Neural cell (in vitro differentiated cells): ENCODE data around the gene TMEM80. TPM values are rescaled to one million over a fixed set of nuclear protein-coding genes. Genes with fewer than 3 reads are reported as not detected.

ENCODE experiments used
- H2AFZ ChIP-seq: fragments of 200-600, 300-800 bp; sonication (generic), shearing (Covaris generic); 2 replicates; pipeline ENCODE4 v1.6.0; 2014; ENCODE audit warnings: low read depth, mild to moderate bottlenecking, antibody characterized with exemption, low read length, moderate library complexity
- H3F3A ChIP-seq: fragments of 200-600 bp; shearing (Covaris generic); 2 replicates; pipeline ENCODE4 v1.6.1; 2016; ENCODE audit warnings: mild to moderate bottlenecking, moderate library complexity, mixed read lengths, antibody characterized with exemption, low read length; ENCODE audit not compliant: insufficient read depth, poor library complexity, severe bottlenecking
- H3K27ac ChIP-seq: fragments of 200-600, 300-800 bp; sonication (generic), shearing (Covaris generic); 2 replicates; pipeline ENCODE4 v1.5.1; 2014; ENCODE audit warnings: mild to moderate bottlenecking, low read length, moderate library complexity
- H3K27me3 ChIP-seq: fragments of 300-800, 200-600 bp; sonication (generic), shearing (Covaris generic); 2 replicates; pipeline ENCODE4 v1.6.0; 2014; ENCODE audit warnings: mild to moderate bottlenecking, low read depth, low read length, moderate library complexity; ENCODE audit not compliant: insufficient read depth
- H3K36me3 ChIP-seq: fragments of 300-800, 200-600 bp; sonication (generic), shearing (Covaris generic); 2 replicates; pipeline ENCODE4 v1.5.1; 2014; ENCODE audit warnings: mild to moderate bottlenecking, antibody characterized with exemption, low read length, moderate library complexity; ENCODE audit not compliant: insufficient read depth
- H3K4me2 ChIP-seq: fragments of 300-800, 200-600 bp; sonication (generic), shearing (Covaris generic); 2 replicates; pipeline ENCODE4 v1.6.0; 2014; ENCODE audit warnings: mild to moderate bottlenecking, low read length
- H3K4me3 ChIP-seq: fragments of 300-800, 200-600 bp; sonication (generic), shearing (Covaris generic); 2 replicates; pipeline ENCODE4 v1.5.1; 2014; ENCODE audit warnings: mild to moderate bottlenecking, low read length, moderate library complexity
- H3K79me2 ChIP-seq: fragments of 200-600 bp; shearing (Covaris generic); replicated peaks from 2 replicates; pipeline ENCODE4 v1.6.0; 2014; ENCODE audit warnings: mild to moderate bottlenecking, low read length, moderate library complexity; ENCODE audit not compliant: insufficient read depth
- H3K9ac ChIP-seq: fragments of 300-800, 200-600 bp; sonication (generic), shearing (Covaris generic); 2 replicates; pipeline ENCODE4 v1.6.1; 2016; ENCODE audit warnings: mild to moderate bottlenecking, low read length, mixed read lengths
- H3K9me2 ChIP-seq: fragments of 200-600 bp; shearing (Covaris generic); 2 replicates; pipeline ENCODE4 v1.6.1; 2016; ENCODE audit warnings: mild to moderate bottlenecking, low read length, mixed read lengths; ENCODE audit not compliant: insufficient read depth
- H3K9me3 ChIP-seq: fragments of 200-600, 300-800 bp; sonication (generic), shearing (Covaris generic); 2 replicates; pipeline ENCODE4 v1.6.1; 2016; ENCODE audit warnings: mild to moderate bottlenecking, mixed run types, low read length, moderate library complexity, mixed read lengths
- H4K20me1 ChIP-seq: fragments of 200-600 bp; shearing (Covaris generic); 2 replicates; pipeline ENCODE4 v1.6.1; 2016; ENCODE audit warnings: mild to moderate bottlenecking, mixed run types; ENCODE audit not compliant: insufficient read depth
- EP300 ChIP-seq: fragments of 450-650 bp; conservative IDR thresholded peaks from 2 replicates; pipeline ENCODE4 v1.6.1; 2014; ENCODE audit warnings: antibody characterized with exemption, mild to moderate bottlenecking, moderate library complexity; ENCODE audit not compliant: poor library complexity, severe bottlenecking
- EZH2 ChIP-seq: fragments of 200-600, 300-800 bp; shearing (Covaris generic), sonication (generic); IDR thresholded peaks from 2 replicates; pipeline ENCODE4 v1.6.1; 2014; ENCODE audit warnings: antibody characterized with exemption, low read length, borderline replicate concordance, mild to moderate bottlenecking; ENCODE audit not compliant: insufficient read depth, poor library complexity, severe bottlenecking
- MXI1 ChIP-seq: fragments of 450-650 bp; conservative IDR thresholded peaks from 2 replicates; pipeline ENCODE4 v1.6.1; 2014; ENCODE audit warnings: antibody characterized with exemption, mild to moderate bottlenecking; ENCODE audit not compliant: poor library complexity, severe bottlenecking
- POLR2AphosphoS5 ChIP-seq: IDR thresholded peaks from 2 replicates; pipeline ENCODE4 v1.6.1; 2012
- RAD21 ChIP-seq: fragments of 450-650 bp; conservative IDR thresholded peaks from 2 replicates; pipeline ENCODE4 v1.6.1; 2014; ENCODE audit warnings: antibody characterized with exemption, mild to moderate bottlenecking, moderate library complexity
- SMC3 ChIP-seq: fragments of 450-650 bp; conservative IDR thresholded peaks from 2 replicates; pipeline ENCODE4 v1.6.1; 2014; ENCODE audit warnings: antibody characterized with exemption, mild to moderate bottlenecking, moderate library complexity; ENCODE audit not compliant: poor library complexity
- TAF1 ChIP-seq: IDR thresholded peaks from 2 replicates; pipeline ENCODE4 v1.6.1; 2012; ENCODE audit warnings: low read depth
- polyA plus RNA-seq: library from polyadenylated mRNA; depleted of rRNA; stranded (reverse); fragments of >200 nt; gene quantifications from 2 replicates; pipeline ENCODE4 v1.2.3, GENCODE V29; 2014
- TF ChIP-seq, protein P1 (sequence below): fragments of 450-650 bp; IDR thresholded peaks from 2 replicates; pipeline ENCODE4 v1.5.1; 2014; ENCODE audit warnings: antibody characterized with exemption, mild to moderate bottlenecking, moderate library complexity; ENCODE audit not compliant: poor library complexity, severe bottlenecking
- TF ChIP-seq, protein P2 (sequence below): IDR thresholded peaks from 2 replicates; pipeline ENCODE4 v1.6.1; 2012; ENCODE audit warnings: borderline replicate concordance

The TMEM80 gene
- polyA plus RNA-seq, 1 donor from 2014 or later: 23.1 TPM

DNA sequence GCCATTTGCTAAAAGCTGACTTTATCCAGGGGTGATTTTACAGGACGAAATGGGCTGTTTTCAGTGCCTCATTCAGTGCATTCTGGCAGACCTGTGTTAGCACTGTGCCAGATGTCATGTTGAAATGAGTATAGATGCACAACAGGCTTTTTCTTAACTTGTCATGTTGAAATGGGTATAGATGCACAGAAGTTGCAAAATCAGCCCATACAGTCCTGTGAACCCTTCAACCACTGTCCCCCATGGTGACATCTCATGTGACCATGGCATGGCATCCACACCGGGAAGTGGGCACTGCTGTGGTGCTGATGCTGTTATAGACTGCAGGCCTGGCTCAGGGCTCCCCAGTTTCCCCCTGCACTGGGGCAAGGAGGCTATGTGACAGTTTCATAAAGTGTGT, 54.1 kb downstream of the TMEM80 start:
- H3K4me2 ChIP-seq: no peak overlapping the region
- H3K9ac ChIP-seq: no peak overlapping the region
- H2AFZ ChIP-seq: no peak overlapping the region
- TF ChIP-seq, protein P1, sequence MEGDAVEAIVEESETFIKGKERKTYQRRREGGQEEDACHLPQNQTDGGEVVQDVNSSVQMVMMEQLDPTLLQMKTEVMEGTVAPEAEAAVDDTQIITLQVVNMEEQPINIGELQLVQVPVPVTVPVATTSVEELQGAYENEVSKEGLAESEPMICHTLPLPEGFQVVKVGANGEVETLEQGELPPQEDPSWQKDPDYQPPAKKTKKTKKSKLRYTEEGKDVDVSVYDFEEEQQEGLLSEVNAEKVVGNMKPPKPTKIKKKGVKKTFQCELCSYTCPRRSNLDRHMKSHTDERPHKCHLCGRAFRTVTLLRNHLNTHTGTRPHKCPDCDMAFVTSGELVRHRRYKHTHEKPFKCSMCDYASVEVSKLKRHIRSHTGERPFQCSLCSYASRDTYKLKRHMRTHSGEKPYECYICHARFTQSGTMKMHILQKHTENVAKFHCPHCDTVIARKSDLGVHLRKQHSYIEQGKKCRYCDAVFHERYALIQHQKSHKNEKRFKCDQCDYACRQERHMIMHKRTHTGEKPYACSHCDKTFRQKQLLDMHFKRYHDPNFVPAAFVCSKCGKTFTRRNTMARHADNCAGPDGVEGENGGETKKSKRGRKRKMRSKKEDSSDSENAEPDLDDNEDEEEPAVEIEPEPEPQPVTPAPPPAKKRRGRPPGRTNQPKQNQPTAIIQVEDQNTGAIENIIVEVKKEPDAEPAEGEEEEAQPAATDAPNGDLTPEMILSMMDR: no peak
- no peak for TF ChIP-seq EZH2
- TF ChIP-seq RAD21: no peak
- no peak for TF ChIP-seq POLR2AphosphoS5
- no peak for TF ChIP-seq SMC3
- TF ChIP-seq, protein P2, sequence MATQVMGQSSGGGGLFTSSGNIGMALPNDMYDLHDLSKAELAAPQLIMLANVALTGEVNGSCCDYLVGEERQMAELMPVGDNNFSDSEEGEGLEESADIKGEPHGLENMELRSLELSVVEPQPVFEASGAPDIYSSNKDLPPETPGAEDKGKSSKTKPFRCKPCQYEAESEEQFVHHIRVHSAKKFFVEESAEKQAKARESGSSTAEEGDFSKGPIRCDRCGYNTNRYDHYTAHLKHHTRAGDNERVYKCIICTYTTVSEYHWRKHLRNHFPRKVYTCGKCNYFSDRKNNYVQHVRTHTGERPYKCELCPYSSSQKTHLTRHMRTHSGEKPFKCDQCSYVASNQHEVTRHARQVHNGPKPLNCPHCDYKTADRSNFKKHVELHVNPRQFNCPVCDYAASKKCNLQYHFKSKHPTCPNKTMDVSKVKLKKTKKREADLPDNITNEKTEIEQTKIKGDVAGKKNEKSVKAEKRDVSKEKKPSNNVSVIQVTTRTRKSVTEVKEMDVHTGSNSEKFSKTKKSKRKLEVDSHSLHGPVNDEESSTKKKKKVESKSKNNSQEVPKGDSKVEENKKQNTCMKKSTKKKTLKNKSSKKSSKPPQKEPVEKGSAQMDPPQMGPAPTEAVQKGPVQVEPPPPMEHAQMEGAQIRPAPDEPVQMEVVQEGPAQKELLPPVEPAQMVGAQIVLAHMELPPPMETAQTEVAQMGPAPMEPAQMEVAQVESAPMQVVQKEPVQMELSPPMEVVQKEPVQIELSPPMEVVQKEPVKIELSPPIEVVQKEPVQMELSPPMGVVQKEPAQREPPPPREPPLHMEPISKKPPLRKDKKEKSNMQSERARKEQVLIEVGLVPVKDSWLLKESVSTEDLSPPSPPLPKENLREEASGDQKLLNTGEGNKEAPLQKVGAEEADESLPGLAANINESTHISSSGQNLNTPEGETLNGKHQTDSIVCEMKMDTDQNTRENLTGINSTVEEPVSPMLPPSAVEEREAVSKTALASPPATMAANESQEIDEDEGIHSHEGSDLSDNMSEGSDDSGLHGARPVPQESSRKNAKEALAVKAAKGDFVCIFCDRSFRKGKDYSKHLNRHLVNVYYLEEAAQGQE: no peak
- no peak for TF ChIP-seq EP300
- no peak for TF ChIP-seq MXI1
- TF ChIP-seq TAF1: no peak
- H3K4me3 ChIP-seq: no peak overlapping the region
- H3K36me3 ChIP-seq: no peaks in the 10 kb centered on the region
- no peak overlapping the region for H3K27ac ChIP-seq
- H3K79me2 ChIP-seq: peaks cover 26% of the 10 kb centered on the region
- no peaks in the 10 kb centered on the region for H3K9me2 ChIP-seq
- H3K27me3 ChIP-seq: no peaks in the 10 kb centered on the region
- no peaks in the 10 kb centered on the region for H3F3A ChIP-seq
- H4K20me1 ChIP-seq: no peaks in the 10 kb centered on the region
- no peaks in the 10 kb centered on the region for H3K9me3 ChIP-seq

Other genes starting within 250 kb of the TMEM80 start
- gene PTDSS2, start 245.5 kb upstream of the TMEM80 start, polyA plus RNA-seq: 39.1 and 54.3 TPM in 2 replicates
- gene RNH1, start 188.6 kb upstream of the TMEM80 start, polyA plus RNA-seq: 71.8 and 82.4 TPM in 2 replicates
- 119 and 120 TPM in 2 replicates for gene HRAS, start 160.2 kb upstream of the TMEM80 start, polyA plus RNA-seq
- 0.76 and 1.3 TPM in 2 replicates for gene LRRC56, start 158.3 kb upstream of the TMEM80 start, polyA plus RNA-seq
- gene LMNTD2, start 135.1 kb upstream of the TMEM80 start, polyA plus RNA-seq: 0.61 and 3.0 TPM in 2 replicates
- 37.1 and 51.5 TPM in 2 replicates for gene RASSF7, start 134.8 kb upstream of the TMEM80 start, polyA plus RNA-seq
- gene PHRF1, start 119.3 kb upstream of the TMEM80 start, polyA plus RNA-seq: 8.5 and 12.1 TPM in 2 replicates
- 1.1 and 4.6 TPM in 2 replicates for gene IRF7, start 79.9 kb upstream of the TMEM80 start, polyA plus RNA-seq
- not detected in 2 replicates for gene CDHR5, start 70.9 kb upstream of the TMEM80 start, polyA plus RNA-seq
- gene SCT, start 68.6 kb upstream of the TMEM80 start, polyA plus RNA-seq: not detected in 2 replicates
- gene DRD4, start 58.5 kb upstream of the TMEM80 start, polyA plus RNA-seq: 0.86 TPM in 1 of 2 replicates, not detected in the other
- 87.6 and 94.9 TPM in 2 replicates for gene DEAF1, start 594 bp upstream of the TMEM80 start, polyA plus RNA-seq
- 3.5 and 7.5 TPM in 2 replicates for gene EPS8L2, start 10.4 kb downstream of the TMEM80 start, polyA plus RNA-seq
- gene TALDO1, start 51.6 kb downstream of the TMEM80 start, polyA plus RNA-seq: 156 and 158 TPM in 2 replicates
- 131 and 146 TPM in 2 replicates for gene GATD1, start 81.7 kb downstream of the TMEM80 start, polyA plus RNA-seq
- 11.8 and 16.2 TPM in 2 replicates for gene CEND1, start 94.3 kb downstream of the TMEM80 start, polyA plus RNA-seq
- gene SLC25A22, start 102.5 kb downstream of the TMEM80 start, polyA plus RNA-seq: 40.9 and 66.4 TPM in 2 replicates
- 13.3 and 34.9 TPM in 2 replicates for gene PIDD1, start 109.4 kb downstream of the TMEM80 start, polyA plus RNA-seq
- gene RPLP2, start 114.2 kb downstream of the TMEM80 start, polyA plus RNA-seq: 147 and 167 TPM in 2 replicates
- 7.3 and 7.8 TPM in 2 replicates for gene PNPLA2, start 123.1 kb downstream of the TMEM80 start, polyA plus RNA-seq
- gene CRACR2B, start 132.1 kb downstream of the TMEM80 start, polyA plus RNA-seq: 1.2 and 6.5 TPM in 2 replicates
- gene CD151, start 137.1 kb downstream of the TMEM80 start, polyA plus RNA-seq: 70.8 and 80.1 TPM in 2 replicates
- gene POLR2L, start 146.7 kb downstream of the TMEM80 start, polyA plus RNA-seq: 50.6 and 62.3 TPM in 2 replicates
- 68.1 and 68.3 TPM in 2 replicates for gene TSPAN4, start 147.0 kb downstream of the TMEM80 start, polyA plus RNA-seq
- 51.2 and 81.3 TPM in 2 replicates for gene CHID1, start 215.0 kb downstream of the TMEM80 start, polyA plus RNA-seq
- gene AP2A2, start 230.1 kb downstream of the TMEM80 start, polyA plus RNA-seq: 46.5 and 46.8 TPM in 2 replicates